ENCODE data around the gene GSK3B. TPM values are rescaled to one million over a fixed set of nuclear protein-coding genes. Genes with fewer than 3 reads are reported as not detected.

Gene GSK3B
- polyA plus RNA-seq, 1 experiment, result 43.4 TPM

- H3K4me3 ChIP-seq (ENCODE audit: low read depth, low read length), result no peak overlapping the region
- no peaks in the 10 kb centered on the region for H3K9me3 ChIP-seq (ENCODE audit: control insufficient read depth, insufficient read depth, low read length)
- POLR2A ChIA-PET, result no interaction called here
- TF ChIP-seq CTCF (IDR thresholded peaks at IDR 0.05; ENCODE audit: low read depth, low read length), result no peak
- CTCF ChIA-PET, result interaction anchor here (2.1 kb wide), 1 partner anchor 197 kb away, joined by 7 read pairs; no protein-coding TSS in a partner anchor
- DNase-seq (ENCODE audit: low read depth, low spot score), result no peak
- H3K27ac ChIP-seq (ENCODE audit: low read depth, low read length), result no peak overlapping the region
- H3K27me3 ChIP-seq (ENCODE audit: control insufficient read depth, insufficient read depth, low read length), result no peaks in the 10 kb centered on the region
These were observed 5.6 kb downstream of the GSK3B start for GRCh38 chr3:120088622-120089021.

GRCh38 chr3:120081719-120082118 is 12.5 kb downstream of the GSK3B start:
- POLR2A ChIA-PET, result no interaction called here
- H3K27ac ChIP-seq (ENCODE audit: low read depth, low read length), result no peak overlapping the region
- no peak overlapping the region for H3K4me3 ChIP-seq (ENCODE audit: low read depth, low read length)
- no peak for TF ChIP-seq CTCF (IDR thresholded peaks at IDR 0.05; ENCODE audit: low read depth, low read length)
- H3K9me3 ChIP-seq (ENCODE audit: control insufficient read depth, insufficient read depth, low read length), result no peaks in the 10 kb centered on the region
- no peak for DNase-seq (ENCODE audit: low read depth, low spot score)
- no peaks in the 10 kb centered on the region for H3K27me3 ChIP-seq (ENCODE audit: control insufficient read depth, insufficient read depth, low read length)
- CTCF ChIA-PET, result interaction anchor here (0.6 kb wide), 2 partner anchors 14 to 151 kb away, joined by 3 to 5 read pairs; no protein-coding TSS in a partner anchor

- Histone ChIP-seq H3K4me3 (ENCODE audit: low read depth, low read length) (no peak overlapping the region), H3K27ac (ENCODE audit: low read depth, low read length) (no peak overlapping the region), H3K9me3 (ENCODE audit: control insufficient read depth, insufficient read depth, low read length) (no peaks in the 10 kb centered on the region; the same call in 1 of the 2 replicates), H3K27me3 (ENCODE audit: control insufficient read depth, insufficient read depth, low read length) (no peaks in the 10 kb centered on the region)
- TF ChIP-seq CTCF (IDR thresholded peaks at IDR 0.05; ENCODE audit: low read depth, low read length), result no peak
- ChIA-PET CTCF (no interaction called here), POLR2A (interaction anchor here (0.7 kb wide), 2 partner anchors 14 to 97 kb away, joined by 3 to 4 read pairs; no protein-coding TSS in a partner anchor)
- DNase-seq (ENCODE audit: low read depth, low spot score), result no peak
These were observed 13.4 kb downstream of the GSK3B start for GRCh38 chr3:120080836-120081235.

- Histone ChIP-seq H3K27me3 (ENCODE audit: control insufficient read depth, insufficient read depth, low read length) (no peaks in the 10 kb centered on the region), H3K27ac (ENCODE audit: low read depth, low read length) (no peak overlapping the region), H3K9me3 (ENCODE audit: control insufficient read depth, insufficient read depth, low read length) (no peaks in the 10 kb centered on the region; the same call in 1 of the 2 replicates), H3K4me3 (ENCODE audit: low read depth, low read length) (no peak overlapping the region)
- ChIA-PET POLR2A (no interaction called here), CTCF (no interaction called here)
- no peak for TF ChIP-seq CTCF (IDR thresholded peaks at IDR 0.05; ENCODE audit: low read depth, low read length)
- DNase-seq (ENCODE audit: low read depth, low spot score), result no peak
These were observed 16.5 kb downstream of the GSK3B start for GRCh38 chr3:120077731-120078130.

GRCh38 chr3:120072867-120073525 is 21.3 kb downstream of the GSK3B start:
- Histone ChIP-seq H3K27me3 (ENCODE audit: control insufficient read depth, insufficient read depth, low read length) (no peaks in the 10 kb centered on the region), H3K27ac (ENCODE audit: low read depth, low read length) (no peak overlapping the region), H3K9me3 (ENCODE audit: control insufficient read depth, insufficient read depth, low read length) (no peaks in the 10 kb centered on the region; the same call in 1 of the 2 replicates), H3K4me3 (ENCODE audit: low read depth, low read length) (no peak overlapping the region)
- ChIA-PET POLR2A (no interaction called here), CTCF (interaction anchor here (0.7 to 0.8 kb wide), 2 partner anchors 19 to 91 kb away, joined by 4 read pairs; no protein-coding TSS in a partner anchor)
- no peak for TF ChIP-seq CTCF (IDR thresholded peaks at IDR 0.05; ENCODE audit: low read depth, low read length)
- no peak for DNase-seq (ENCODE audit: low read depth, low spot score)

All from AG04450 (cell line).